ENCODE data around the gene TEDC1. TPM values are rescaled to one million over a fixed set of nuclear protein-coding genes. Genes with fewer than 3 reads are reported as not detected.

TEDC1 gene
- polyA plus RNA-seq, 1 donor (not counting 4 experiments of a cell fraction or from before 2014, with no cell fraction given) = 5.0 TPM

DNA sequence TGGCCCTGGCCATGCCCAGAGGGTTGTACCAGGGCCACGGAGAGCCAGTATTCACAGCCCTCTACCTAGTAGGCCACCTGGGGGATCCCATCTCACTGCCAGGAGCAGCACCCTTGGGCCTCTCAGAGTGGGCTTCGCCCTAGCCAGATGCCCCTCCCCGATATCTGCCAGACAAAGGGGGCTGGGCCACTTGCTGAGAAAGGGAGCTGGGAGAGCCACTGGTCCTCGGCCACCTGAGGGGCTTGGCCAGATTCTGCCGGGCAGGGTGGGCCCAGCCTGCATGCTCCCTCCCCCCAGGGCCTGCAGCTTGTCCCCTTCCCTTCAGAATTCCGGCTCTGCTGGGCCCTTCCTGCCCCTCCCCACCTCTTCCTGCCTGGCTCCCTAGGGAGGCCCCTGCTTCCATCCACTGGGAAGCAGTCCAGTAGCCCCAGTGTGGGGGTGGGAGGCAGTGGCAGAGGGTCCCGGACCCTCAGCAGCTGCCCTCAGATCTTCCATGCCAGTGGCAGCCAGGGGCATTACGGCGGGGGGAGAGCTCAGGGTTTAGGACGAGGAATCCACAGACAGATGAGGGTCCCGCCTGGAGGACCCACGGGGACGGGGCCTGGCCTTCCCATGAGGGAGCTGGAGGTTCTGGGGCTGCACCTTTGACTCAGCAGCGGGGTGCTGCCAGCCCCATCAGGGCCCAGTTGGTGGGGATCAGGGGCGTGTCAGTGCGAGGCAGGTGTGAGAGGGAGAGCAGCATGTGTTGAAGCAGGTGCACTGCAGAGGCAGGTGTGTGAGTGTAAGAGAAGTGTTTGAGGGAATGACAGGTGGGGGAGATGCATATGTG lies 14.0 kb upstream of the TEDC1 start:
- no peak for DNase-seq (ENCODE audit: low read depth, low spot score)
- no peaks in the 10 kb centered on the region for H3K9me1 ChIP-seq (ENCODE audit: control insufficient read depth, extremely low read depth, insufficient read depth, low read length)
- H3K36me3 ChIP-seq (ENCODE audit: control insufficient read depth in 2 of 2, extremely low read depth in 1 of 2, insufficient read depth in 2 of 2, low read length in 2 of 2) = no peaks in the 10 kb centered on the region
- peaks cover 27% of the 10 kb centered on the region for H3K4me1 ChIP-seq (ENCODE audit: control insufficient read depth, extremely low read depth, insufficient read depth, low read length)
- H3K9ac ChIP-seq (ENCODE audit: control insufficient read depth, extremely low read depth, insufficient read depth, low read length) = no peak overlapping the region
- TF ChIP-seq EZH2 (IDR thresholded peaks at IDR 0.05; ENCODE audit: low read length) (no peak), CTCF (optimal IDR thresholded peaks at IDR 0.05 in 1 of 3, IDR thresholded peaks at IDR 0.05 in 1 of 3, conservative IDR thresholded peaks at IDR 0.05 in 1 of 3; ENCODE audit: extremely low read depth in 1 of 3, insufficient read depth in 2 of 3, low read length in 3 of 3) (no peak)
- dilution Hi-C loops (cut with MboI; ENCODE audit: extremely low pct_ligation_motif_present, low sequenced_read_pairs) = no loop called here
- H3K79me2 ChIP-seq (ENCODE audit: control insufficient read depth, insufficient read depth, low read length) = no peaks in the 10 kb centered on the region
- H3K4me3 ChIP-seq (ENCODE audit: control insufficient read depth in 2 of 3, extremely low read depth in 1 of 3, insufficient read depth in 2 of 3, low read depth in 1 of 3, low read length in 3 of 3) = no peak overlapping the region
- no peak overlapping the region for H2AFZ ChIP-seq (ENCODE audit: control insufficient read depth, low read length)
- H3K27me3 ChIP-seq (ENCODE audit: control insufficient read depth, extremely low read depth, insufficient read depth, low read length) = peaks cover 17% of the 10 kb centered on the region
- H4K20me1 ChIP-seq (ENCODE audit: control insufficient read depth, extremely low read depth, insufficient read depth, low read length) = peaks cover 4% of the 10 kb centered on the region
- FAIRE-seq = no peak
- no peak overlapping the region for H3K27ac ChIP-seq (ENCODE audit: control insufficient read depth, insufficient read depth, low read length)
- no peaks in the 10 kb centered on the region for H3K9me3 ChIP-seq (ENCODE audit: control insufficient read depth, low read depth, low read length)
- no peak overlapping the region for H3K4me2 ChIP-seq (ENCODE audit: control insufficient read depth, extremely low read depth, insufficient read depth, low read depth, low read length)

- dilution Hi-C loops (cut with MboI; ENCODE audit: extremely low pct_ligation_motif_present, low sequenced_read_pairs) = no loop called here
- no peak overlapping the region for H3K27ac ChIP-seq (ENCODE audit: control insufficient read depth, insufficient read depth, low read length)
- peaks cover 17% of the 10 kb centered on the region for H3K27me3 ChIP-seq (ENCODE audit: control insufficient read depth, extremely low read depth, insufficient read depth, low read length)
- peaks cover 35% of the 10 kb centered on the region for H3K4me1 ChIP-seq (ENCODE audit: control insufficient read depth, extremely low read depth, insufficient read depth, low read length)
- no peaks in the 10 kb centered on the region for H3K9me3 ChIP-seq (ENCODE audit: control insufficient read depth, low read depth, low read length)
- peaks cover 4% of the 10 kb centered on the region for H4K20me1 ChIP-seq (ENCODE audit: control insufficient read depth, extremely low read depth, insufficient read depth, low read length)
- H3K79me2 ChIP-seq (ENCODE audit: control insufficient read depth, insufficient read depth, low read length) = no peaks in the 10 kb centered on the region
- no peaks in the 10 kb centered on the region for H3K9me1 ChIP-seq (ENCODE audit: control insufficient read depth, extremely low read depth, insufficient read depth, low read length)
- TF ChIP-seq CTCF (optimal IDR thresholded peaks at IDR 0.05 in 1 of 3, IDR thresholded peaks at IDR 0.05 in 1 of 3, conservative IDR thresholded peaks at IDR 0.05 in 1 of 3; ENCODE audit: extremely low read depth in 1 of 3, insufficient read depth in 2 of 3, low read length in 3 of 3) (no peak), EZH2 (IDR thresholded peaks at IDR 0.05; ENCODE audit: low read length) (peak; percentile 60)
- no peaks in the 10 kb centered on the region for H3K36me3 ChIP-seq (ENCODE audit: control insufficient read depth in 2 of 2, extremely low read depth in 1 of 2, insufficient read depth in 2 of 2, low read length in 2 of 2)
- no peak overlapping the region for H2AFZ ChIP-seq (ENCODE audit: control insufficient read depth, low read length)
- H3K4me2 ChIP-seq (ENCODE audit: control insufficient read depth, extremely low read depth, insufficient read depth, low read depth, low read length) = no peak overlapping the region
- DNase-seq (ENCODE audit: low read depth, low spot score) (no peak), FAIRE-seq (no peak)
- no peak overlapping the region for H3K4me3 ChIP-seq (ENCODE audit: control insufficient read depth in 2 of 3, extremely low read depth in 1 of 3, insufficient read depth in 2 of 3, low read depth in 1 of 3, low read length in 3 of 3)
- no peak overlapping the region for H3K9ac ChIP-seq (ENCODE audit: control insufficient read depth, extremely low read depth, insufficient read depth, low read length)
Measured at GRCh38 chr14:105477660-105478397, 13.2 kb upstream of the TEDC1 start.

All from keratinocyte (primary cell).